HepG2 (cell line): ENCODE data around the gene OPALIN. TPM values are rescaled to one million over a fixed set of nuclear protein-coding genes. Genes with fewer than 3 reads are reported as not detected.
A peak's percentile ranks its signal among the peaks of the same experiment; 100 is the strongest.

ENCODE experiments used
- ATF1 ChIP-seq: IDR thresholded peaks from 2 replicates; pipeline ENCODE4 v1.6.1; 2016; ENCODE audit warnings: mild to moderate bottlenecking, control low read depth
- ERF ChIP-seq: IDR thresholded peaks from 2 replicates; pipeline ENCODE4 v1.6.1; 2018; ENCODE audit warnings: missing biosample characterization, missing genetic modification reagents
- FOXA1 ChIP-seq, 2 experiments: fragments of 450-650 bp in 1 of 2; sonication (generic) in 1 of 2; formaldehyde crosslinking in 1 of 2; IDR thresholded peaks; 2 replicates each; pipeline versions ENCODE4 v1.4.0 to v1.6.1; 2016 to 2020; ENCODE audit warnings: missing genetic modification reagents in 1 of 2
- HMGXB4 ChIP-seq, 2 experiments: sonication (generic) in 1 of 2; formaldehyde crosslinking in 1 of 2; IDR thresholded peaks; 2 replicates each; pipeline versions ENCODE4 v1.4.0 to v1.6.1; 2018 to 2020; ENCODE audit warnings: missing genetic modification reagents in 2 of 2, borderline replicate concordance in 1 of 2, low read depth in 1 of 2, mild to moderate bottlenecking in 1 of 2, missing biosample characterization in 1 of 2
- KLF15 ChIP-seq: sonication (generic); formaldehyde crosslinking; IDR thresholded peaks from 2 replicates; pipeline ENCODE4 v1.8.1; 2023; ENCODE audit warnings: borderline replicate concordance, mild to moderate bottlenecking, inconsistent platforms, missing genetic modification reagents, mixed read lengths
- SIN3A ChIP-seq: IDR thresholded peaks from 2 replicates; pipeline ENCODE4 v1.6.1; 2011; ENCODE audit warnings: low read depth, mild to moderate bottlenecking, control low read depth, low read length, borderline replicate concordance
- SIX4 ChIP-seq: sonication (generic); formaldehyde crosslinking; IDR thresholded peaks from 2 replicates; pipeline ENCODE4 v1.4.0; 2020; ENCODE audit warnings: missing genetic modification reagents
- SMAD1 ChIP-seq: sonication (generic); formaldehyde crosslinking; IDR thresholded peaks from 2 replicates; pipeline ENCODE4 v1.4.0; 2020; ENCODE audit warnings: missing genetic modification reagents, low read depth, mild to moderate bottlenecking, borderline replicate concordance
- TRIM24 ChIP-seq: sonication (generic); formaldehyde crosslinking; IDR thresholded peaks from 2 replicates; pipeline ENCODE4 v1.8.0; 2022; ENCODE audit warnings: mild to moderate bottlenecking, missing genetic modification reagents
- ZBTB21 ChIP-seq: sonication (generic); formaldehyde crosslinking; IDR thresholded peaks from 2 replicates; pipeline ENCODE4 v1.4.0; 2020; ENCODE audit warnings: missing genetic modification reagents
- ZKSCAN8 ChIP-seq: IDR thresholded peaks from 2 replicates; pipeline ENCODE4 v1.6.1; 2016; ENCODE audit warnings: borderline replicate concordance, missing genetic modification reagents, missing compliant biosample characterization
- ZNF234 ChIP-seq: sonication (generic); formaldehyde crosslinking; conservative IDR thresholded peaks from 2 replicates; pipeline ENCODE4 v1.5.1; 2020; ENCODE audit warnings: mild to moderate bottlenecking, missing genetic modification reagents
- ZNF282 ChIP-seq: fragments of 450-650 bp; IDR thresholded peaks from 2 replicates; pipeline ENCODE4 v1.6.1; 2018; ENCODE audit not compliant: partially characterized antibody
- ZNF547 ChIP-seq: sonication (generic); formaldehyde crosslinking; IDR thresholded peaks from 2 replicates; pipeline ENCODE4 v1.5.1; 2020; ENCODE audit warnings: mild to moderate bottlenecking, missing genetic modification reagents
- ZNF660 ChIP-seq: sonication (generic); formaldehyde crosslinking; IDR thresholded peaks from 2 replicates; pipeline ENCODE4 v1.5.1; 2020; ENCODE audit warnings: mild to moderate bottlenecking, low read depth, missing genetic modification reagents, borderline replicate concordance
- ZZZ3 ChIP-seq: sonication (generic); formaldehyde crosslinking; IDR thresholded peaks from 2 replicates; pipeline ENCODE4 v1.4.0; 2020; ENCODE audit warnings: missing genetic modification reagents, mild to moderate bottlenecking, borderline replicate concordance
- polyA plus RNA-seq, 8 experiments: library from polyadenylated mRNA; depleted of rRNA in 3 of 8; stranded (reverse) in 7 of 8; unstranded in 1 of 8; fragments of >200 nt; fragmentation: Illumina TruSeq in 4 of 8; extraction: Trizol in 4 of 8; gene quantifications; 2 replicates each; pipeline versions ENCODE4 v1.2.1 to v1.2.3, GENCODE V29; 2011 to 2016; ENCODE audit warnings: low read depth in 4 of 8, missing spikeins in 1 of 8, mixed read lengths in 1 of 8; ENCODE audit not compliant: insufficient read depth in 1 of 8
- total RNA-seq, 5 experiments: library from RNA; depleted of rRNA; stranded (reverse); fragments of >200 nt; fragmentation: Illumina TruSeq; extraction: Trizol; gene quantifications; 2 replicates each; pipeline ENCODE4 v1.2.3, GENCODE V29; 2016; ENCODE audit warnings: low read depth in 1 of 5
- TF ChIP-seq, protein P1 (sequence below): IDR thresholded peaks from 2 replicates; pipeline ENCODE4 v1.6.1; 2016; ENCODE audit warnings: low read depth, missing genetic modification reagents, missing compliant biosample characterization
- TF ChIP-seq, protein P2 (sequence below): sonication (generic); IDR thresholded peaks from 2 replicates; pipeline ENCODE4 v1.6.1; 2016; ENCODE audit warnings: low read depth, borderline replicate concordance
- TF ChIP-seq, protein P3 (sequence below): sonication (generic); formaldehyde crosslinking; IDR thresholded peaks from 2 replicates; pipeline ENCODE4 v1.4.0; 2020; ENCODE audit warnings: mild to moderate bottlenecking, missing genetic modification reagents, borderline replicate concordance

The OPALIN gene
- total and polyA plus RNA-seq, 2 of the 13 experiments (the other 11 are each of a cell fraction or from before 2014, with no cell fraction given), result not detected

DNA sequence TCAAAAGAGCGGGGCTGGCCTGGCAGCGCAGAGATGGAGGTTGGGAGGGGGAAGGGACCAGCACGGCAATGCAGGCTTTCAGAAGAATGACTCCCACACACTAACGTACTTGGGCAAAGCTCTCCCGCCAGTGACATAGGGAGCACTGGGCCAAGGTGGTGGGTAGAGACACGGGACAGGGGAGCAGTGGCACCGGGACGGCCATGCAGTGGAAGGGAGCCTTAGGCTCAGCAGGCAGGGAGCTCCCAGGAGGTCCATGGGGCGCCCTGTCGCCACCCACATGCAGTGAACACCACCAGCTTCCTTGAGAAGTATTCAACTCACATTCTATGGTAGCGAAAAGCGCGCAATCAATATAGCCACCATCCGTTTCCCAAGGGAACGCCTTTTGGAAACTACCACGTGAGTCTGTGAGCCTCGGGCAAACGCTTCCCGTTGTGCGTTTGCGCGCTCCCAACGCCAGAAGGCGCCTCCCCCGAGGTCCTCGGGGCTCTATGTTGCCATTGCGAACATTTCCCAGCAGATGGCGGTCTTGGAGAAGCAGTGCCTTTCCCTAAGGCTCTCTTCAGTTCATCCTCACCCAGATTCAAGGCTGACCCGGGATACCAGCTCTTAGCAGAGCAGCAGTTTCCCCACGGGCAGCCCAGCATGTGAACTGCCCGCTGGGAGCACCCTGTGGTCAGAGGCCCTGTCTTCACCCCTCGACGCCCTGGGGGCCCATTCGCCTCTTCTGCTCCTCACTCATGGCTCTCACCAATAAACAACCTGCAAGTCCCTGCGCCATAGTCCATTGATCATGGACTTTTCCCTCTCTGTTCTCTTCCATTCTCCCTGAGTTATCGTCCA, 16.4 kb upstream of the OPALIN start (continued):
- TF ChIP-seq SIN3A, result no peak
- TF ChIP-seq KLF15 (CRISPR knock-in tag), result no peak
- no peak for TF ChIP-seq ZZZ3 (CRISPR knock-in tag)
- no peak for TF ChIP-seq ZNF547 (CRISPR knock-in tag)
- no peak for TF ChIP-seq TRIM24 (CRISPR knock-in tag)
- TF ChIP-seq SIX4 (CRISPR knock-in tag), result no peak
- TF ChIP-seq ERF (CRISPR knock-in tag), result peak; percentile 74; the same call in 1 of the 2 replicates
- no peak for TF ChIP-seq SMAD1 (CRISPR knock-in tag)
- no peak for TF ChIP-seq ZBTB21 (CRISPR knock-in tag)
- TF ChIP-seq ZKSCAN8, result 0 out of 2 replicates have a peak, but pooled peaks have one; percentile 26
- no peak for TF ChIP-seq FOXA1 (IDR thresholded peaks at IDR 0.05)
- peak; percentile 48 for TF ChIP-seq FOXA1 (CRISPR knock-in tag; IDR thresholded peaks at IDR 0.05)
- TF ChIP-seq, protein P1, sequence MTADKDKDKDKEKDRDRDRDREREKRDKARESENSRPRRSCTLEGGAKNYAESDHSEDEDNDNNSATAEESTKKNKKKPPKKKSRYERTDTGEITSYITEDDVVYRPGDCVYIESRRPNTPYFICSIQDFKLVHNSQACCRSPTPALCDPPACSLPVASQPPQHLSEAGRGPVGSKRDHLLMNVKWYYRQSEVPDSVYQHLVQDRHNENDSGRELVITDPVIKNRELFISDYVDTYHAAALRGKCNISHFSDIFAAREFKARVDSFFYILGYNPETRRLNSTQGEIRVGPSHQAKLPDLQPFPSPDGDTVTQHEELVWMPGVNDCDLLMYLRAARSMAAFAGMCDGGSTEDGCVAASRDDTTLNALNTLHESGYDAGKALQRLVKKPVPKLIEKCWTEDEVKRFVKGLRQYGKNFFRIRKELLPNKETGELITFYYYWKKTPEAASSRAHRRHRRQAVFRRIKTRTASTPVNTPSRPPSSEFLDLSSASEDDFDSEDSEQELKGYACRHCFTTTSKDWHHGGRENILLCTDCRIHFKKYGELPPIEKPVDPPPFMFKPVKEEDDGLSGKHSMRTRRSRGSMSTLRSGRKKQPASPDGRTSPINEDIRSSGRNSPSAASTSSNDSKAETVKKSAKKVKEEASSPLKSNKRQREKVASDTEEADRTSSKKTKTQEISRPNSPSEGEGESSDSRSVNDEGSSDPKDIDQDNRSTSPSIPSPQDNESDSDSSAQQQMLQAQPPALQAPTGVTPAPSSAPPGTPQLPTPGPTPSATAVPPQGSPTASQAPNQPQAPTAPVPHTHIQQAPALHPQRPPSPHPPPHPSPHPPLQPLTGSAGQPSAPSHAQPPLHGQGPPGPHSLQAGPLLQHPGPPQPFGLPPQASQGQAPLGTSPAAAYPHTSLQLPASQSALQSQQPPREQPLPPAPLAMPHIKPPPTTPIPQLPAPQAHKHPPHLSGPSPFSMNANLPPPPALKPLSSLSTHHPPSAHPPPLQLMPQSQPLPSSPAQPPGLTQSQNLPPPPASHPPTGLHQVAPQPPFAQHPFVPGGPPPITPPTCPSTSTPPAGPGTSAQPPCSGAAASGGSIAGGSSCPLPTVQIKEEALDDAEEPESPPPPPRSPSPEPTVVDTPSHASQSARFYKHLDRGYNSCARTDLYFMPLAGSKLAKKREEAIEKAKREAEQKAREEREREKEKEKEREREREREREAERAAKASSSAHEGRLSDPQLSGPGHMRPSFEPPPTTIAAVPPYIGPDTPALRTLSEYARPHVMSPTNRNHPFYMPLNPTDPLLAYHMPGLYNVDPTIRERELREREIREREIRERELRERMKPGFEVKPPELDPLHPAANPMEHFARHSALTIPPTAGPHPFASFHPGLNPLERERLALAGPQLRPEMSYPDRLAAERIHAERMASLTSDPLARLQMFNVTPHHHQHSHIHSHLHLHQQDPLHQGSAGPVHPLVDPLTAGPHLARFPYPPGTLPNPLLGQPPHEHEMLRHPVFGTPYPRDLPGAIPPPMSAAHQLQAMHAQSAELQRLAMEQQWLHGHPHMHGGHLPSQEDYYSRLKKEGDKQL (CRISPR knock-in tag), result no peak
- TF ChIP-seq, protein P2, sequence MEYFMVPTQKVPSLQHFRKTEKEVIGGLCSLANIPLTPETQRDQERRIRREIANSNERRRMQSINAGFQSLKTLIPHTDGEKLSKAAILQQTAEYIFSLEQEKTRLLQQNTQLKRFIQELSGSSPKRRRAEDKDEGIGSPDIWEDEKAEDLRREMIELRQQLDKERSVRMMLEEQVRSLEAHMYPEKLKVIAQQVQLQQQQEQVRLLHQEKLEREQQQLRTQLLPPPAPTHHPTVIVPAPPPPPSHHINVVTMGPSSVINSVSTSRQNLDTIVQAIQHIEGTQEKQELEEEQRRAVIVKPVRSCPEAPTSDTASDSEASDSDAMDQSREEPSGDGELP, result no peak
- TF ChIP-seq, protein P3, sequence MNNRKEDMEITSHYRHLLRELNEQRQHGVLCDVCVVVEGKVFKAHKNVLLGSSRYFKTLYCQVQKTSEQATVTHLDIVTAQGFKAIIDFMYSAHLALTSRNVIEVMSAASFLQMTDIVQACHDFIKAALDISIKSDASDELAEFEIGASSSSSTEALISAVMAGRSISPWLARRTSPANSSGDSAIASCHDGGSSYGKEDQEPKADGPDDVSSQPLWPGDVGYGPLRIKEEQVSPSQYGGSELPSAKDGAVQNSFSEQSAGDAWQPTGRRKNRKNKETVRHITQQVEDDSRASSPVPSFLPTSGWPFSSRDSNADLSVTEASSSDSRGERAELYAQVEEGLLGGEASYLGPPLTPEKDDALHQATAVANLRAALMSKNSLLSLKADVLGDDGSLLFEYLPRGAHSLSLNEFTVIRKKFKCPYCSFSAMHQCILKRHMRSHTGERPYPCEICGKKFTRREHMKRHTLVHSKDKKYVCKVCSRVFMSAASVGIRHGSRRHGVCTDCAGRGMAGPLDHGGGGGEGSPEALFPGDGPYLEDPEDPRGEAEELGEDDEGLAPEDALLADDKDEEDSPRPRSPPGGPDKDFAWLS (CRISPR knock-in tag), result no peak
- TF ChIP-seq HMGXB4 (CRISPR knock-in tag; IDR thresholded peaks at IDR 0.05; ENCODE audit: borderline replicate concordance in 1 of 2, low read depth in 1 of 2), result peak; percentile 75 to 92
- TF ChIP-seq ZNF660 (CRISPR knock-in tag), result no peak
- no peak for TF ChIP-seq ZNF282
- no peak for TF ChIP-seq ZNF234 (CRISPR knock-in tag)
- no peak for TF ChIP-seq ATF1 (CRISPR knock-in tag)
